GM10266 (cell line): Measurements from ENCODE around the gene HOXD10.

Experiments used
- DNase-seq: peaks from one replicate; pipeline ENCODE4 v3.0.0; 2012; ENCODE audit errors: extremely low spot score
- CTCF ChIP-seq: IDR thresholded peaks from 2 replicates; pipeline ENCODE4 v1.5.1; 2012; ENCODE audit warnings: mild to moderate bottlenecking, low read depth; ENCODE audit not compliant: control insufficient read depth, insufficient read depth; ENCODE audit errors: missing control alignments

The HOXD10 gene

GRCh38 chr2:176106581-176107539 lies 9.7 kb upstream of the HOXD10 start, which contains the start of gene HOXD11:
Gene HOXD11 (plus strand): TSS chr2:176107280. CDS start chr2:176107356, 76 bp downstream.
- TF ChIP-seq CTCF: no peak
- DNase-seq: no peak

GRCh38 chr2:176107731-176108181 lies 8.8 kb upstream of the HOXD10 start:
- DNase-seq: no peak
- no peak for TF ChIP-seq CTCF

DNA sequence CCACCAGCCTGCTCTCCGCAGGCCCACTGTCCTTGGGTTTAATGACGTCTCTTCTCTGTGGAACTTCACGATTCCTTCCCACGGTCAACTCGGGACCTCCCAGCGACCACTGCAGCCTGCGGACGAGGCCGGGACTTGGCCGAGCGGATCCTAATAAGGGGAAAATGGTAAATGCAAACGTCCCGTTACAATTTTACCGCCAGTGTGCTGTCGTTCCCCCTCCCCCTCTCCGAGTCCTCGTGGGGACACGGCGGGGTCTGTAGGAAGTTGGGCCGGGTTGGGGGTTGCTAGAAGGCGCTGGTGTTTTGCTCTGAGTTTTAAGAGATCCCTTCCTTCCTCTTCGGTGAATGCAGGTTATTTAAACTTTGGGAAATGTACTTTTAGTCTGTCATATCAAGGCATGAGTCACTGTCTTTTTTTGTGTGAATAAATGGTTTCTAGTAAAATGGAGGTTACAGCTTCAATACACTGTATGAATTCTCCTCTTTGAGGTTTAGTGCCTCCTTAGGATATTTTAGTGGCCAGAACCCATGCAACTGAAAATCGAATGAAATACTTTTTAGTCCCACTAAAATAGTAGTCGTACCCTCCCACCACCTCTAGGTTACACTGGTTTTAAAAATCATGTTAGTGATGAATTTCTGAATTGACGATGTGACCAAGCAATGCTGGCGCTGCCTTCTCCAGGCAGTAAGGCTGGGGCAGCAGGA lies 7.2 kb upstream of the HOXD10 start:
- TF ChIP-seq CTCF: no peak
- no peak for DNase-seq

DNA sequence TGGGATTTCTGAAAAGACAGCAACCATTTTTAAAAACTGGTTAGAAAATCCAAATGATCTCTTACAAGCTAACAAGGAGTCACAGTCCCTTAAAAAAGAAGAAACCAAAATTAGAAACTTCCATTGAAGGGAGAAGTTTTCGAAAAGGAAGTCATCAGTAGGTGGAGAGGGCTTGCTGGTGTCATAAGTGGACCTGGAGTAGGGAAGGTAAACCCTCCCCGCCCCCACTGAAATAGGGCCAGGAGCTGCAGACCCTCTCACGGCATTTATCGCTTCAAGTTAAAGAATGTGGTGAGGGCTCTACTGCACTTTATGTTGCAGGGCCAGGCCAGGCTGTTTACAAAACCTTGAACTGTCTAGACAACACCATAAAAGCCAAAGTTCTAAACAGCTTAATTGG lies 6.6 kb upstream of the HOXD10 start:
- TF ChIP-seq CTCF: no peak
- no peak for DNase-seq

GRCh38 chr2:176110415-176111308 lies 5.9 kb upstream of the HOXD10 start:
- no peak for TF ChIP-seq CTCF

GRCh38 chr2:176111309-176111663 lies 5.3 kb upstream of the HOXD10 start:
- peak; percentile 70 for TF ChIP-seq CTCF
- peak; percentile 78 for DNase-seq

More at GRCh38 chr2:176110415-176111308, 5.9 kb upstream of the HOXD10 start:
- no peak for DNase-seq
